ENCODE results near the gene MTA3.
"Not testable (repeated sequence)": the region's sequence is repeated elsewhere in the genome, so short reads cannot be mapped to it uniquely, and the experiment has no call there.

GRCh38 chr2:42584628-42585027, 16.2 kb downstream of the MTA3 start:
- TF ChIP-seq CTCF (IDR thresholded peaks at IDR 0.05); POLR2AphosphoS5 (IDR thresholded peaks at IDR 0.05); EP300 (IDR thresholded peaks at IDR 0.05; ENCODE audit: low read depth); POLR2A (IDR thresholded peaks at IDR 0.05): not testable (repeated sequence)

Measured in transverse colon (tissue), 4 donors.